CD4-positive, alpha-beta T cell treated with Interleukin-6 for 4 hours (primary cell): Measurements from ENCODE around the gene BST1.
A peak's percentile ranks its signal among the peaks of the same experiment; 100 is the strongest.
"Not testable (repeated sequence)": the region's sequence is repeated elsewhere in the genome, so short reads cannot be mapped to it uniquely, and the experiment has no call there.

Source experiments
- DNase-seq: peaks from one replicate; pipeline ENCODE4 v3.0.0-alpha.2; 2020; ENCODE audit warnings: mixed read lengths

BST1 gene

DNA sequence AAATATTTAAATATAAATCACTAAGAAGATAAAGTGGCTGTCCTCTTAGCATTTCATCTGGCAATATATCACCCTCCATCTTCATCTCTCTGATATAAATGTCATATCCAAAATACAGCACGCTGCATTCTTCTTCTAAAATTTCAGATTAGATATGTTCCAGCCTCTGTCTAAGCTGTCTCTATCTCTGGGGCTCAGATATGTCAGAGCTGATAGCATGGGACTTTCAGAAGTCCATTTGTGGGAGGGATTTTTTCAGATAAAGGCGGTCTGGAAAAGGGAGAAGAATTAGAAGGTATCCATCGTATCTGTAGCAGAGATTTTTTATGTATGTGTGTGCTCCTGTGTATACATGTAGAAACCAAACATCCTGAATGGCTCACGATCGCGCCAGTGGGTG lies 50.2 kb downstream of the BST1 start:
- no peak for DNase-seq

DNA sequence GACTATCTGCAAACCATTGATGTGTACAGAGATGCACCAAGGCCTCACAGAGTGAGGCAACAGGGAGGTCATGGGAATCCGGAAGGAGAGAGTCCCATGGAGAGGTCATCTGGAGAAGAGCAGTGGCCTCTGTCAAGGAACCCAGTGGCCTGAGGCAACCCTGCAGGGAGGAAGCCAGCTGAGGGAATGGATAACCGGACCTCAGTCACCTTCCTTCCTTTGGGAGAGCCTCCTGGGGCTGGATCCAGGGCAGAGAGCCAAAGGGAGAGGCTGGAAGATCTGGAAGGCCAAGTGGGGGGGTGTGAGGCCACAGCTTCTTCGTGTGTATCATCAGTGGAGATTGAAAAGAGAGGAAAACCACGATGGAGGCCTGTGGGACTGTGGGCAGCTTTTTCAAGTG lies 50.9 kb downstream of the BST1 start:
- no peak for DNase-seq

DNA sequence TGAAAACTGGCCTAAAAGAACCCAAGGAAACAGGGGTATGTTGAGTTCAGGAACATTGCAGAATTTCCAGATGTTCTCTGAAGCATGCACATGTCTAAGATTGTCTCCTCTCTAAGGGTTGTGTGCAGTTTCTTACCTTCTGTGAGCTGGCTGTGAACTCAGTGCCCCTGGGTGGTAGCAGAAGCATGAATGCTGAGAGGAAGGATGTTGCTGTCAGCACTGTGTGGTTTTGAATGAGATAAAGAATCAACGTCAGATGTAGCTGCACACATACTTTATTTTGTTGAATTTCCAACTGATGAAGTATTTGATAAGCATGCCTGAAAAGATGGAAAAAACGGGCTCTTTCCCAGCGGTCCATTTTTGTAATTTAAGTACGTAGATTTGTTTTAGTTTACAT lies 51.5 kb downstream of the BST1 start:
- peak; percentile 57 for DNase-seq

DNA sequence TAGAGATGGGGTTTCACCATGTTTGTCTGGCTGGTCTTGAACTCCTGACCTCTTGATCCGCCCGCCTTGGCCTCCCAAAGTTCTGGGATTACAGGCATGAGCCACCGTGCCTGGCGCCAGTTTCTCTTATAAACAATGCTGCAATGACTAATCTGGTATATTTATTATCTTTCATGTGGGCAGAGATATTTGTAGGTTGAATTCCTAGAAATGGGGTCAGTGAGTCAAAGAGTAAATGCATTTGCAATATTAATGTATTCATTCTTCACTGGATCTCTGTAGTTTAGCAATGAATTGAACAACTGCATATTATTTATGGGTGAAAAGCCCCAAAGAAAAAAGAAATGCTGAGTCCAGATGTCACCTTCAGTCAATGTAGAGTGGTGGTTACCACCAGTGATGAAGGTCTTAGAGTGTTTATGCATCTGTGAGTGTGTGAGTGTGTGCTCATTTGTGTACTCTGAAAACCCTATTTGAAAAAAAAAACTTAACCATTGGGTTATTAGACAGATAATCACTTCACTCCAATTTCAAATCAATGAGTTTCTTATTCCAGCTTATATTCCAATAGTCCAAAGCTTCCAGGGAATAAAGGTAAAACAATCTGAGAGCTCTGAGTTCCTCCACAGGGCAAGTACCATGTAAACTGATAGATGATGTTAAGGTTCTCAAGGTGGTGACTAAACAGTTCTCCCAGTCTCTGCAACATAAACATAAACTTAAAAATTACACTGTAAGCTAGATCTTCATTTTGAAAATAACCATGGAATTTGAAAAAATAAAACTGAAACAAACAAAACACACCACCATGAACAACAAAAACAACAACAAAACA lies 52.7 kb downstream of the BST1 start:
- DNase-seq, result peak; percentile 12

DNA sequence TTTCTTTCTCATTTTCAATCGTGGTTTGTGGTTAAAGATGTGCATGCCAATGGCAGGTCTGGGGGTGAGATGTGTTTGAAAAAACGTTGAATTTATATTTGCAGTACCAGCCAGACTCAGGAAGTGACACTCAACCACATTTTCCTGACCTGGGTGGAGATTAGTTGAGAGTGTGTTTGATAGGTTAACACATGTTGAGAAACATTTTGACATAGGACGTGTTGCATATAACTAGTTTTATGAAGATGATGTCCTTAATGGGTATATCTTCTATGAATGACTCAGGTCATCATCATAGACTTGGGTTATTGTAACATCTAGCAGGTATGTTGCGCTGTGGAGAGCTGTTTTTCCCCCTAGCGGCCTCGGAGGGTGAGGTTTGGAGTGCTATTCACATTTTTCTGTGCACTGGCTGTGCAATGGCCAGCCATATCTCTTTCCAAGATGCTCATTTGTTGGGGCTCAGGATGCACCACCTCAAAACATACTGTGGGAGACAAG lies 53.5 kb downstream of the BST1 start:
- DNase-seq, result peak; percentile 77

DNA sequence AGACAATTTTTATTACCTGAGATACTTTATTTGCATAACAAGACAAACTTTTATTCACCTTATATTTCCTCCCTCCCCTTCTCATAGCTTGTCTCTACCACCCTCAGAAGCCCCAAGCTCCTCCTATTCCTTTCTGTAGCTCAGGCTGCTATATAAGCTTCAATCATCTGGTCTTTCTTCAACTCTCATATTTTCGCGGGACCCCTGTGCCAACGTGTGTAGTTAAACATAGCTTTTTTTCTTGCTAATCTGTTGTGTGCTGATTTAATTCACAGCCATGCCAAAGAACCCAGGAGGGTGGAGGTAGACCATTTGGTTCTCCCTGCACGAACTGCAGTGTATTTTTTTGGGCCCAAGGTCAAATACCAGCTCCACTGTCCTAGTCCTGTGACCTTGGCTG lies 54.2 kb downstream of the BST1 start:
- no peak for DNase-seq

DNA sequence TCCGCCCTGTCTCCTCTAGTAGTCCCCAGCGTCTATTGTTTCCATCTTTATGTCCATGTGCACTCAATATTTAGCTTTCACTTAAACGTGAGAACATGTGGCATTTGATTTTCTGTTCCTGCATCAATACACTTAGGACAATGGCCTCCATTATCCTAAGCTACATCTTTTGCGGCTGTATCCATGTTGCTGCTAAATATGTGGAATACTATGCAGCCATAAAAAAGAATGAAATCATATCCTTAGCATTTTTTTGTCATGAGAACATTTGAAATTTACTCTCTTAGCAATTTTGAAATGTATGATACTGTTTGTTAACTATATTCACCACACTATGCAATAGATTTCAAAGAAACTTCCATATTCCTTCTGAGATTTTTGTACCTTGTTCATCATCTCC lies 55.4 kb downstream of the BST1 start:
- no peak for DNase-seq

DNA sequence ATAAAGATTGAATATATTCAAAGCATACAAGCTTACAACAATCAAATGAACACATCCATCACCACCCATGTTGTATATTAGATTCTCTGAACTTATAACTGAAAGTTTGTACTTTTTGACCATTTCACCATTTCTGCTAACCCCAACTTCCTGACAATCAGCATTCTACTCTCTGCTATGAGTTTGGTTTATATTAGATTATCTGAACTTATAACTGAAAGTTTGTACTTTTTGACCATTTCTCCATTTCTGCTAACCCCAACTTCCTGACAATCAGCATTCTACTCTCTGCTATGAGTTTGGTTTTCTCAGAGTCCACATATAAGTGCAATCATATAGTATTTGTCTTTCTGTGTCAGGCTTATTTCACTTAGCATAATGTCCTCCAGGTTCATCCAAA lies 59.6 kb downstream of the BST1 start:
- DNase-seq, result not testable (repeated sequence)

DNA sequence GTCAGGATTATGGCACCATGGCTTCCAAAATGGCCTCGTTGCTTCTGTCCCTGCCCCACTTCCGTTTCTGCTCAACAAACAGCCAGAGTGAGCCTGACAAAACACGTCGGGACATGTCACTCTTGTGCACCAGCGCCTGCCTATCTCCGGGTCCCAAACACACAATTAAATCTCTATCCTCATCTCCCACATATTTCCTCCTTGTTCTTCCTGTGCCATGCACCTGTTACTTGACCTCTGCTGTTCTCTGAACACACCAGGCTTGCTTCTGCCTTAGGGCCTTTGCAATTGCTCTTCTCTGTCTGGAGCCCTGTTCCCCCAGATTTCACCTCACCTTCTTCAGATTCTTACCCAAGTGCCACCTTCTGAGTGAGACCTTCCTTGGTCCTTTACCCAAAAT lies 62.5 kb downstream of the BST1 start:
- peak; percentile 15 for DNase-seq

DNA sequence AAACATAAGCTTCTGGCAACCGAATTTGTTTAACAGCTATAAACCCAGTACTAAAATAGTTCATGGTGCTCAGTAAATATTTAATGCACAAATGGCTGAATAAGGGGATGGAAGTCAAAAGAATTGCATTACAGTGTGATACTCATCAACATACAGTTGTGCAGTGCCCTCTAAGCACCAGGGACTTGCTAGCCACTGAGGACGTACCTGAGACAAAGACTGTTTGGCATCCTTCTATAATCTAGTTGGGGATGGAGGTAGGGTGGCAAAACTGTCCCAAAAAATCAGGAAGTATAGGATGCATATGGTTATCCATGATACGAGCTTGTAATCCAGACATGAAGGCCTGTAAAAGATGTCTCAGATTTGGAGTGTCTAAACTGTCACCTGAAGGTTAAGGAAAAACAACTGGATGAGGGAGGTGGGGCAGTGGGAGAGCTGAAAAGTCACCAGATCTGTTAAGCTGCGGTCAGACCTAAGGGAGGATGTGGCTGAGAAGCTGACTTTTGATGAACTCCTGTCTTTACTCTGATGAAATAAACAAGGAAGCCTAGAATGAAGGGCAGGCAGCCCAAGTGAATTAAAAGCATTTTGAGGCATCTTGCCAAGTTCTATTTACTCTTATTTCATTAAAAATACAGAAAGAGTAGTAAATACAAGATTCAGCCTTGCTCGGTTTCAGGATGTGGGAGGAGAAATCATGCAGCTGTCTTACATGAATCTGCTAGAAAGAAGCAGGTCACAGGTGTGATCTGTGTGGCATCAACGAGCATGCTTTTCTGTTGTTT lies 63.2 kb downstream of the BST1 start:
- peak; percentile 64 for DNase-seq

DNA sequence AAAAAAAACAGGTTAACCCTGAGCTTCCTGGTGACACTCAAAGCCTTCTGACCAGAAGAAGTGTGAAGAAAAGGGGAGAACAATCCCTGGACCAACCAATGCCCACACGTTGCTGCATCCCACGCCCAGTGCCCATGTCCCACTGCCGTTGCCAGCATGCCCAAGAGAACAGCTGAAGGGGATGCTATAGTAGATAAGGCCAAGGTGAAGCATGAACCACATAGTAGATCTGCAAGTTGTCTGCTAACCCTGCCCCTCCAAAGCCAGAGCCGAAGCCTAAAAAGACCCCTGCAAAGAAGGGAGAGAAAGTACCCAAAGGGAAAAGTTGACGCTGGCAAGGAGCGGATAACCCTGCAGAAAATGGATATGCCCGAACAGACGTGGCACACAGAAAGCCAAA lies 64.0 kb downstream of the BST1 start:
- no peak for DNase-seq

DNA sequence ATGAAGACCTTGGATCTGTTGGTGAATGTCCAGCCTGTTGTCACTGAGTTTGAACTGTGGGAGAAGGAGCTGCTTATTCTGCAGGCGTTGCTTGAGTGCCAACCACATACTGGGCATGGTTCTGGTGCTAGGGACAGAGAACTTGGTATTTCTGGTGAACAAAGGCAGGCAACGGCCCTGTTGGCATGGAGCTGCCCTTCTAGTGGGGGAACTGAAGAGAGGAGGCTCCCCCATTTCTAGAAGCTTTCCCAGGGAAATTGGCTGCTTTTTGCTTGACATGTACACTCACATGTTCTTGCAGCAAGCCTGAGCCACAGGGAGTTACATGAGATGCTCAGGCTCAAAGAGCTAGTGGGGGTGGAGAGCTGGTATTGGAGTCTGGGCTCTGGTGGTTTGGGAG lies 66.3 kb downstream of the BST1 start:
- no peak for DNase-seq

DNA sequence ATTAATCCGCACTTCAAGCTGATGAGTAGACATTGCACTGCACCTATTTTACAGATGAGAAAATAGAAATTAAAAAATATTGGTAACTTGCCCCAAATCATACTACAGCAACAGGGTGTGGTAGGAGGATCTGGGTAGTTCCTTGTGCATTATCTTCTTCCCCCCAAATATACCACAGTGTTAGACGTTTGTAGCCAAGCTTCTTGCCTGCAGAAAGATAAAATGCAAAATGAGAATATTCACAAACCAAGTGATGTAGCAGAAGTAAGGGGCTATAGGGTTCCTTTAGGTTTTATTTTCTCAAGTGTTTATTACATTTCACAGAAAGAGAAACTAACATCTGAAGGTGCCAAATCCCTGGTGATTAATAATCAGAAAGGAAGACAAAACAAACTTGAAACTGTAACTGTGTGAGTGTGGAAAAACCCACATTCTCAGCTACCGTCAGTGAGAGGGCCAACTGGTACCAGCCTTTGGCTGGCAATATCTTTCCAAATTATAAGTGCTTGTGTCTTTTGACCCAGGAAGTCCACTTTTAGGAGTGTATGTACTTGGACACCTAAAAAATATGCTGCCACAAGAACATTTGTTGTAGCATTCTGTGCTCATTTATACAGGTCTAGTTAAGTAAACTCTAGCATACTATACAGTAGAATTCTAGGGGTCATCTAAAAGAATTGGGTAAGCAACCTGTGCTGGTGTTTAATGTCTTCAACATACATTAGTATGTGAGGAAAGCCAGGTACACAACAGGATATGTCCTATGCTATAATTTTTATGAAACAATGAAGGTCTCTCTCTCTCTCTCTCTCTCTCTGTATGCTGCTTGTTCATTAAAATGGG lies 68.6 kb downstream of the BST1 start:
- DNase-seq, result no peak

DNA sequence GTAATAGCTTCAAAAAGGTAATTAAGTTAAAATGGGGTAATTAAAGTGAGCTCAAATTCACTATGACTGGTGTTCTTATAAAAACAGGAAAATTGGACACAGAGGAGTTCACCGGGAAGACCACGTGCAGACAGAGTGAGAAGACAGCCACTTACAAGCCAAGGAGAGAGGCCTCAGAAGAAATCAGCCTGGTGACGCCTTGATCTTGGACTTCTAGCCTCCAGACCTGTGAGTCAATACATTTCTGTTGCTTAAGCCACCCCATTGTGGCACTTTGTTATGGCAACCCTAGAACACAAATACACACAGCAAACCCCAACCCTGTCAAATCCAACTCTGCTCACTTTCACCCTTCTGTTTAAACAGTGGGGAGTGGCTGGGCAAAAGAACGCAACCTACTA lies 71.2 kb downstream of the BST1 start:
- DNase-seq, result no peak

DNA sequence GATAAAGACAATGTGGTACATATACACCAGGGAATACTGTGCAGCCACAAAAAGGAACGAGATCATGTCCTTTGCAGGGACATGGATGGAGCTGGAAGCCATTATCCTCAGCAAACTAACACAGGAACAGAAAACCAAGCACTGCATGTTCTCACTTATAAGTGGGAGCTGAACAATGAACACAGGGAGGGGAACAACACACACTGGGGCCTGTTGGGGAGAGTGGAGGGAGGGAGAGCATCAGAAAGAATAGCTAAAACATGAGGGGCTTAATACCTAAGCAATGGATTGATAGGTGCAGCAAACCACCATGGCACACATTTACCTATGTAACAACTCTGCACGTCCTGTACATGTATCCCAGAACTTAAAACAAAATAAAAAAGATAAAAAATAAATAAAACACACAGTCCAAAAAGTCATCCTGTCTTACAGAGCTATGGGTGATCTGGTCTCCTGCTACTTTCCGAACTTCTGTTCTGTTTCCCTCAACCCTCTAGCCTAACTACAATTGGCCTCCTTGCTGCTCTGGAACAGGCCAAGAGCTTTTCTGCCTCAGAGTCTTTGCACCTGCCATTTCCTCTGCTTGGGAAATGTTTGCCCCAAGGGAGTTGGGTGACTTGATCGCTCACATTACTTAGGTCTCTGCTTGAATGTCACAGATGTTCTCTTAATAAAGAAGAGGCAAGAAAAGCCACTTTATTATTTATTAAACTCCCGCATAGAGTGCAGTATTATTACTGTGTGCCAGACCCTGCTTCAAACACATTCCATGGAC lies 74.2 kb downstream of the BST1 start:
- no peak for DNase-seq

DNA sequence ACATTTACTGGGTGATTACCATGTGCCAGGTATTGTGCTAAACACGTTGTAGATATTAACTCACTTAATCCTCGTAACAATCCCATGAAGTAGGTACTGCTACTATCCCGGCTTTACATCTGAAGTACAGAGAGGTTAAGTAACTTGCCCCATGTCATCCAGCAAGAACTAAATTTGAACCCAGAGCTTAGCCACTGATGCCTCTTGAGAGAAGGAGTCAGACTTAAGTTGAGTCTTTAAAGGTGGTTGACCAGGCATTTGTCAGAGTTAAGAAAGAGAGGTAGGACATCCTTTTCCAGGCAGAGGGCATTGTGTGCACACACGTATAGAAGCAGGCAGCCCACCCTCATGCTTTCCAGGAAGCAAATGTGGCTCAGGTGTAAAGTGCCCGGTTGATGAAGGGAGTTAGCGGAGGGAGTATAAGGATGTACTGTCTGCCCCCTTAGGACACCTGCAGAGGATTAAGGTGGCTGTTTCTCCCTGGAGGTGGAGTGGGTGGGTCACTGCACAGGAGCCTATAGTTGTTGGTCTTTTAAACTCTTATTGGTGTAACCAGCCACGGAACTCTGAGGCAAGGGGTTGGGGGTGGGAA lies 74.9 kb downstream of the BST1 start:
- DNase-seq, result no peak

DNA sequence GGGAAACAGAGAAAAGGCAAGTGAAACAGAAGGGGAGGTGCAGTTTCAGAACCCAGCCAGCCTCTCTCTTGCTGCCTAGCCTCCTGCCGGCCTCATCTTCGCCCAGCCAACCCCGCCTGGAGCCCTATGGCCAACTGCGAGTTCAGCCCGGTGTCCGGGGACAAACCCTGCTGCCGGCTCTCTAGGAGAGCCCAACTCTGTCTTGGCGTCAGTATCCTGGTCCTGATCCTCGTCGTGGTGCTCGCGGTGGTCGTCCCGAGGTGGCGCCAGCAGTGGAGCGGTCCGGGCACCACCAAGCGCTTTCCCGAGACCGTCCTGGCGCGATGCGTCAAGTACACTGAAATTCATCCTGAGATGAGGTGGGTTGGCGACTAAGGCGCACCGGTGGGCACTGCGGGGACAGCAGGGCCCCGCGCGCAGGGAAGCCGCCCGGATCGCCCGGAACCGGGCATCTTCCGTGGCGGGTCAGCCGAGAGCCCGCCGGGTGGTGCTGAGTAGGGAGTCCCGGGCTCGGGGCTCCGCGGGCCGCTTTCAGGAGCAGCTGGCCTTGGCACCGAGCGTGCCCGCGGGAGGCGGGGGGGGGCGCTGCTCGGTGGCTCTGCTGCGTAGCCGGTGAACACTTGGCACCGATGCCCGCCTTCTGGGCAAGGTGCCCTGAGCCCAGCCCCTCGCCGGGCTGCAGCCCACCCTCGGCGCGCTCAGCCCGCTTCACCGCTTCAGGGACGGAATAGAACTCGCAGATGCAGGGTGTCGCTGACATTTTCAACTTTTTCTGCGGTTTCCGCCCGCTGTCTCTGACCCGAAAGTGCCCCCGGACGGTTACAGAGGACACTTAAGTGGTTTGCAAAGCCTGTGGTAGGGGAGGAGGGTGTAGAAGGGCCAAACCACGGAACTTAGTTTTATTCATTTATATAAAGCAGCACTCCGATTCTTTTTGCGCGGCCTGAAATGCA lies 75.7 kb downstream of the BST1 start, which contains the start of gene CD38:
Gene CD38 (plus strand): TSS at position 40 of the 953 bp plus-strand sequence. CDS start 87 bp downstream, at position 127.
- DNase-seq, result peak; percentile 54

DNA sequence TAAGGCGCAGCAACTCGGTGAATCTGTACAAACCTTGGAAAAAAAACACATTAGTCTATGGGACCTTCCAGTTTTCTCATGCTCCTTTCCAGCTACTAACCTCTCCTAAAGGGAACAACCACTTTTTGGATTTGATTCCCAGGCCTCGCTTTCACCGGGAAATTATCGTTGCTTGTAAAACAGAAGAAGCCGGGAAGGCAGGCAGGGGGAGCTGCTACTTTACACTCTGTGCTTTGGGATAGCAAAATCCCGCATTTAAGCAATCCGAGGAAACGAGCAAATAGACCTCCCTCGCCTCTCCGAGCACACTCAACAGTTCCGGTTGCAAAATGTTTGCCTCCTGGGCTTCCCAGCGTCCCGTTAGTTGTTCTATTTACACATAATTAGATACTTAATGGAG lies 76.4 kb downstream of the BST1 start:
- DNase-seq, result peak; percentile 7

DNA sequence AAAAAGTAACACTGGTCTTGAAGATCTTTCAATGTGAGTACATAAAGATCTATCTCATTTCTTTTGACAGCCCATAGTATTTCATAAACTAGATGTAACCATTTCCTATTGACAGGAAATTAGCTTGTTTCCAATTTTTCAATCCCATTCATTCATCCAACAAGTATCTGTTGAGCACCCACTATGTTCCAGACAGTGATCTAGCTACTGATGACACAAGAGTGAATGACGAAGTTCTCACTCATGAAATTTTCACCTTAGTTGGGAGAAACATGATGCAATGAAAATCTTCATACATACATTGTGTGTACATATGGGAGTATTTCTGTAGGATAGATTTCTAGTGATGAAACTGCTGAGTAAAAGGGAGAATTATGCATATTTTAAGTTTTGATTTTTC lies 76.9 kb downstream of the BST1 start:
- DNase-seq, result no peak

DNA sequence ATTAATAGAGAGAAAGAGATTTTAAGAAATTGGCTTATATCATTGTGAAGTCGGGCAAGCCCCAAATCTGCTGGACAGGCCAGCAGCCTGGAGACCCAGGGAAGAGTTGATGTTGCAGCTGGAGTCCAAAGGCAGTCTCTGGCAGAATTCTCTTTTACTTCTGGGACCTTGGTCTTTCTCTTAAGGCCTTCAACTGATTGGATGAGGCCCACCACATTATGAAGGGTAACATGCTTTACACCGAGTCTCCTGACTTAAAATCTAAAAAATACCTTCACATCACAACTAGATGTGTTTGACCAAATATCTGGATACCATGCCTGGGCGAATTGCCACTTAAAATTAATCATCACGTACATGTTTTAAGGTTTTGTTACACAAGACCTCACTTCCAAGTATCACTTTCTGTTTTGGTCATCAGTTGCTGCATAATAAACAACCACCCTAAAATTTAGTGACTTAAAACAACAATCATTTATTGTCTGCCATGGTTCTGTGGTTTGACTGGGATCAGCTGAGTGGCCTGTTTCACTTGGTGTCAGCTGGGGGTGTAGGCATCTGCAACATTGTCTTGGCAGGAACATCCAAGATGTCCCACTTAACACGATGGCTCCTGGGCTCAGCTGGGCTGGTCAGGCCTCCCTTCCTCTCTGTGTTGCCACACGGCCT lies 78.7 kb downstream of the BST1 start:
- DNase-seq, result no peak
